ENCODE data around the gene GPATCH8. TPM values are rescaled to one million over a fixed set of nuclear protein-coding genes. Genes with fewer than 3 reads are reported as not detected.

GPATCH8 gene
- total RNA-seq, 1 donor from 2014 or later = 40.7 TPM

DNA sequence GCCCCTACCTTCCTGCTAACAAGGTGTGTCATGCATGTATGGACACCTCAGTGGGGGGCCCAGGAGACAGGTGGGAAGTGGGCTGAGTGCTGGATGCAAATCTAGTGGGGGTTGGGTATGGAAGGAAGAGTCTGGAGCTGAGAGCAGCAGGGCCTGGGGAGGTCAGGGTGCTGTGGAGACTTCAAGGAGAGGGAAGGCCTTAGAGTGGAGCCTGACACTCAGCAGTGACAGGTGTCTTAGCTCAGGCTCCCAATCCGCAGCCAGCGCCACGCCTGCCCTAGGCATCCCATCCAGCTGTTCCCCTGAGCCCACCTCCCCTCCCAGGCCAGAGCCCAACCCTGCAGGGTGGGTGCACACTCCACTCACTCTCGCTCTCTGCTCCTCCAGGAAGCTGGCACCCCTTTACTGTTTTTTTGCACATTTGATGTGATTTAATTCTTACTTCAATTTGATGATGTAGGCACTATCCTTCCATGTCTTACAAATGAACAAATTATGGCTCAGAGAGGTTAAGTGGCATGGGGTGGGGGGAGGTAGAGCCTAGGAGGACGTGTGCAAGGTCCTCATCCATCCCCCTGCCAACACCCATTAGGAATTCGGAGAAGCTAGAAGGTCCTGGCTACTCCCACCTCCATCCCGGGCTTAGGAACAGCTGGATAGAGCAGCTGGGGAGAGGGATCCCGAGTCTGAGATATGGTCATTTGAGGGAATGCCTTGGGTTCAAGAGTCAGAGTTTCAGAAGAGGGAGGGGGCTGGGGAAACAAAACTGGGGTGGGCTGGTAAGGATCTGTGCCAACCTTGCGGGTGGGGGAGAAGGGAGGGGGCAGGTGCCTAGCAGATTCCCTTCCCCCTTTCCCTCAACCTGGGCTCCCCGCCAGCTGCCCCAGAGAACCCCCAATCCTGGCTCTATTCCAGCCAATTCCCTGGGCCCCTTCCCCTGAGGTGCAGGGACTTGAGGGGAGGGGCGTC lies 141.6 kb downstream of the GPATCH8 start:
- Histone ChIP-seq H3K4me1 (peaks cover 12% of the 10 kb centered on the region), H3K36me3 (no peaks in the 10 kb centered on the region), H3K27me3 (no peaks in the 10 kb centered on the region), H3K9me3 (no peaks in the 10 kb centered on the region), H3K27ac (no peak overlapping the region), H3K4me3 (no peak overlapping the region)
- TF ChIP-seq, protein P1, sequence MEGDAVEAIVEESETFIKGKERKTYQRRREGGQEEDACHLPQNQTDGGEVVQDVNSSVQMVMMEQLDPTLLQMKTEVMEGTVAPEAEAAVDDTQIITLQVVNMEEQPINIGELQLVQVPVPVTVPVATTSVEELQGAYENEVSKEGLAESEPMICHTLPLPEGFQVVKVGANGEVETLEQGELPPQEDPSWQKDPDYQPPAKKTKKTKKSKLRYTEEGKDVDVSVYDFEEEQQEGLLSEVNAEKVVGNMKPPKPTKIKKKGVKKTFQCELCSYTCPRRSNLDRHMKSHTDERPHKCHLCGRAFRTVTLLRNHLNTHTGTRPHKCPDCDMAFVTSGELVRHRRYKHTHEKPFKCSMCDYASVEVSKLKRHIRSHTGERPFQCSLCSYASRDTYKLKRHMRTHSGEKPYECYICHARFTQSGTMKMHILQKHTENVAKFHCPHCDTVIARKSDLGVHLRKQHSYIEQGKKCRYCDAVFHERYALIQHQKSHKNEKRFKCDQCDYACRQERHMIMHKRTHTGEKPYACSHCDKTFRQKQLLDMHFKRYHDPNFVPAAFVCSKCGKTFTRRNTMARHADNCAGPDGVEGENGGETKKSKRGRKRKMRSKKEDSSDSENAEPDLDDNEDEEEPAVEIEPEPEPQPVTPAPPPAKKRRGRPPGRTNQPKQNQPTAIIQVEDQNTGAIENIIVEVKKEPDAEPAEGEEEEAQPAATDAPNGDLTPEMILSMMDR (IDR thresholded peaks at IDR 0.05) = no peak
- ATAC-seq (no peak), DNase-seq (no peak)
- intact Hi-C loops (cut with DNase I) = no loop called here

DNA sequence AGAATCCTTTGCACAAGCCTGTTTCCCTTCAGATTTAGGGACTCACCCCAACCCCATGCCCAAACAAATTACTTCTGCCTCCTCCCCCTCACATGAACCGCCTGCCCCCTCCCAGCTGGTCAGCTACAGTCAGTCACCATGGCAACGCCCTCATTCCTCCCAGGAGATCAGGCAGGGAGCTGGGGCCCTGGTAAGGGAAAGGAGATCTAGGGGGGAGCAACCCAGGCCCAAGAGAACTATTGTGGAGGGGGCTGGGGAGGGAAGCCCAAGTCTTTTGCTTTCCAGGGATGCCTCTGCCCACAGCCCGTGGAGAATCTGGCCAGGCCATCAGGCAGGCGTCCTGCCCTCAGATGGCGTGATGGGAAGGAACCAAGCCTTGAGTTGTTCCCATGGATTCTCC lies 142.4 kb downstream of the GPATCH8 start:
- no peak for DNase-seq
- Histone ChIP-seq H3K9me3 (no peaks in the 10 kb centered on the region), H3K27ac (no peak overlapping the region), H3K36me3 (no peaks in the 10 kb centered on the region), H3K4me3 (no peak overlapping the region), H3K27me3 (no peaks in the 10 kb centered on the region), H3K4me1 (peaks cover 12% of the 10 kb centered on the region)
- ATAC-seq = no peak
- intact Hi-C loops (cut with DNase I) = no loop called here
- TF ChIP-seq, protein P1 (IDR thresholded peaks at IDR 0.05) = no peak

DNA sequence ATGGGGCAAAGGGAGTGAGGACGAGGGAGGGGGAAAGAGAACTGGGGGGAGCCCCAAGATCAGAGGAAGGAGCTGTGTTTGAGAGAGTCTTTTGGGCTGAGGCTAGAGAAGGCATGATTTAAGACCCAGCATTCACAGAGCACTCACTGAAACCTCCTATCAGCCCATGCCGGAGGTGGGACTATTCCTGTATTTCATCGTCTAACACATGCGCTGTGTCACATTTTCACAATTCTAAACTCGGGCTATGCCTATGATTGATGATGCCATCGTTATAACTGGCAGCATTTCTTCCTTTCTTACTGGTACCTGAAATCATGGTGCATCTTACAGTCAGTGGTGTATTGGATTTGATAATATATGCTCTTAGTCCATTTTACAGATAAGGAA lies 143.1 kb downstream of the GPATCH8 start:
- Histone ChIP-seq H3K4me1 (peaks cover 12% of the 10 kb centered on the region), H3K27me3 (no peaks in the 10 kb centered on the region)

DNA sequence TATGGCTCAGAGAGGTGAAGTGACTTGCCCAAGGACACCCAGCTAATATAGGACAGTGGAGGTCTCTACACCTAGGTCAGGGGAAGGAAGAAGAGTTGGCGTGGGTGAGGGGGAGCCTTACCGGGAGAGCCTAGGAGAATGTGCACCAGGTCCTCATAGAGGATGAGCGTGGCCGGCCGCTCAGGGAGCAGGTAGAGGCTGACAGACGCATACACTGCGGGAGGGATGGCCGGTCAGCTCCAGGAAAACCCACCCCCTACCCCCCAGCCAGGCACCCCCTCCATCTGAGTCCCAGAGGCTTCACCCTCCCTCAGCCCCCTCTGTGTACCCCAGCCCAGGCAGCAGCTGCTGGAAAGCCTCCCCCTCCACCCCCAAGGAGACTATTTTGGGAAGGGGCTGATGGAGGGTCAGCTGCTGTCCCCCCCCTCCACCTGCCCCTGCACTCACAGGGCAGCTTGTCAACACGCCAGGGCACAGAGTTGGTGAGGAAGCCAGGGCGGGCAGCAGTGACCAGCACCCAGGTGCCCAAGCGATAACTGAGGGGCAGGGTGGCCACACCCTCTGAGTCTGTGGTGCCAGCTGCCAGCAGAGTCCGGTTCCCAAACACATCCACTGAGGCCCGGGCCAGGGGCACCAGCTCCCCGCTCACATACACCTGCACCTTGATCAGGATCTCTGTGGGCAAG lies 143.6 kb downstream of the GPATCH8 start:
- no peak for DNase-seq

More for the DNA sequence above, 143.1 kb downstream of the GPATCH8 start:
- TF ChIP-seq, protein P1 (IDR thresholded peaks at IDR 0.05) = no peak
- no peak for DNase-seq
- H3K4me3 ChIP-seq = no peak overlapping the region
- H3K36me3 ChIP-seq = no peaks in the 10 kb centered on the region
- H3K9me3 ChIP-seq = no peaks in the 10 kb centered on the region
- ATAC-seq = no peak
- H3K27ac ChIP-seq = no peak overlapping the region
- intact Hi-C loops (cut with DNase I) = no loop called here

DNA sequence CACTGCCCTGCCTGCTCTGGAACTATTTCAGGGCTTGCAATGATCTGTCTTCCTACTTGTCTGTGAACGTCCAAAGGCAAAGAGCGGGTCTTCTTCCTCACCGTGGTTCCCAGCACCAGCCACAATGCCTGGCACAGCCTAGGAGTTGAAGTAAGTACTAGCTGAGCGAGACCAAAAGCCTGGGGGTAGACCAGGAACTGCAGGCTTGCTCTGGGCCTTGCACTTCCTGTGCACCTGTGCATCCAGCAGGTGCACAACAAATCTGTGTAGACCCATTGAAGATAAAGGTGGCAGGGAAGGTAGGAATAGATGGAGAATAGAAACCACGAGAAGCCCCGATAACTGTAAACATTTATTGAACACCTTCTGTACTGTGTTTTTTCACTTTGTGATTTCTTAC lies 144.2 kb downstream of the GPATCH8 start:
- ATAC-seq (no peak), DNase-seq (no peak)
- Histone ChIP-seq H3K27me3 (no peaks in the 10 kb centered on the region), H3K4me1 (peaks cover 10% of the 10 kb centered on the region), H3K36me3 (no peaks in the 10 kb centered on the region), H3K9me3 (no peaks in the 10 kb centered on the region), H3K4me3 (no peak overlapping the region), H3K27ac (no peak overlapping the region)
- TF ChIP-seq, protein P1 (IDR thresholded peaks at IDR 0.05) = no peak
- intact Hi-C loops (cut with DNase I) = no loop called here

More for the DNA sequence above, 143.6 kb downstream of the GPATCH8 start:
- Histone ChIP-seq H3K4me3 (no peak overlapping the region), H3K36me3 (no peaks in the 10 kb centered on the region), H3K9me3 (no peaks in the 10 kb centered on the region), H3K27ac (no peak overlapping the region), H3K4me1 (peaks cover 12% of the 10 kb centered on the region), H3K27me3 (no peaks in the 10 kb centered on the region)
- no peak for ATAC-seq
- TF ChIP-seq, protein P1 (IDR thresholded peaks at IDR 0.05) = no peak
- intact Hi-C loops (cut with DNase I) = no loop called here

All from upper lobe of right lung (tissue), 1 donor.